ENCODE results near the gene LCORL. TPM values are rescaled to one million over a fixed set of nuclear protein-coding genes. Genes with fewer than 3 reads are reported as not detected.

The LCORL gene
- total and polyA plus RNA-seq, 2 donors (not counting 3 experiments of a cell fraction or from before 2014, with no cell fraction given) = 2.8 to 23.9 TPM

DNA sequence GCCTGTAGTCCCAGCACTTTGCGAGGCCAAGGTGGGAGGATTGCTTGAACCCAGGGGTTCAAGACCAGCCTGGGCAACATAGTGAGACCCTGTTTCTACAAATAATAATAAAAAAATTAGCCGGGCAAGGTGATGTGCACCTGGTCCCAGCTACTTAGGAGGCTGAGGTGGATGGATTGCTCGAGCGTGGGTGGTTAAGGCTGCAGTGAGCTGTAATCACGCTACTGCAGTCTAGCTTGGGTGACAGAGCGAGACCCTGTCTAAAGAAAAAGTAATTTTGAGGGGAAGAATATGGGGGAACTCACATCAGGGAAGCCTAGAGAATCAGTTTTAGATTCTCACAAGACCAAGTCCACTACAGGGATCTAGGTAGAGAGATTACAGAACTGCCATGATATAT, 28.9 kb upstream of the LCORL start:
- H3K79me2 ChIP-seq (ENCODE audit: control insufficient read depth, insufficient read depth, low read length) = no peaks in the 10 kb centered on the region
- no peaks in the 10 kb centered on the region for H3K27me3 ChIP-seq (ENCODE audit: control insufficient read depth in 2 of 2, insufficient read depth in 2 of 2, low read length in 2 of 2)
- DNase-seq (ENCODE audit: low read depth, low spot score) (no peak), FAIRE-seq (no peak)
- H4K20me1 ChIP-seq (replicated peaks; ENCODE audit: control insufficient read depth, extremely low read depth, insufficient read depth, low read length) = no peaks in the 10 kb centered on the region
- no peak overlapping the region for H2AFZ ChIP-seq (ENCODE audit: low read depth, low read length)
- dilution Hi-C loops (cut with MboI; ENCODE audit: extremely low pct_ligation_motif_present, low sequenced_read_pairs) (no loop called here), intact Hi-C loops (cut with micrococcal nuclease) (no loop called here)
- H3K4me1 ChIP-seq (ENCODE audit: control insufficient read depth, extremely low read depth, insufficient read depth, low read length) = no peaks in the 10 kb centered on the region
- H3K36me3 ChIP-seq (ENCODE audit: control insufficient read depth in 2 of 2, extremely low read depth in 1 of 2, insufficient read depth in 2 of 2, low read length in 2 of 2) = no peaks in the 10 kb centered on the region
- no peaks in the 10 kb centered on the region for H3K9me1 ChIP-seq (replicated peaks; ENCODE audit: control insufficient read depth, extremely low read depth, insufficient read depth, low read length)
- H3K27ac ChIP-seq (ENCODE audit: insufficient read depth, low read depth, low read length) = no peak overlapping the region
- TF ChIP-seq POLR2AphosphoS5 (IDR thresholded peaks at IDR 0.05; ENCODE audit: insufficient read depth, low read depth, low read length) (no peak), JUN (IDR thresholded peaks at IDR 0.05; ENCODE audit: borderline replicate concordance, insufficient read depth, insufficient read length, low read depth) (no peak), GATA2 (IDR thresholded peaks at IDR 0.05; ENCODE audit: insufficient read depth, insufficient read length, low read depth, low read length) (no peak), MYC (IDR thresholded peaks at IDR 0.05; ENCODE audit: low read depth, low read length) (no peak)
- TF ChIP-seq, protein P1, sequence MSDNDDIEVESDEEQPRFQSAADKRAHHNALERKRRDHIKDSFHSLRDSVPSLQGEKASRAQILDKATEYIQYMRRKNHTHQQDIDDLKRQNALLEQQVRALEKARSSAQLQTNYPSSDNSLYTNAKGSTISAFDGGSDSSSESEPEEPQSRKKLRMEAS (IDR thresholded peaks at IDR 0.05; ENCODE audit: insufficient read depth, insufficient read length) = no peak
- H3K9ac ChIP-seq (replicated peaks; ENCODE audit: extremely low read depth, insufficient read depth, low read length) = no peak overlapping the region
- ChIA-PET CTCF (interaction anchor here (1.4 kb wide), 1 partner anchor 15 kb away, joined by 3 read pairs; no protein-coding TSS in a partner anchor), POLR2A (no interaction called here)
- H3K4me2 ChIP-seq (ENCODE audit: insufficient read depth, low read length) = no peak overlapping the region
- BruUV-seq (replicated peaks) = no TSS peak
- no peaks in the 10 kb centered on the region for H3K9me3 ChIP-seq (replicated peaks; ENCODE audit: control insufficient read depth, insufficient read depth, low read length)
- H3K4me3 ChIP-seq (replicated peaks in 1 of 3; ENCODE audit: insufficient read depth in 1 of 3, low read depth in 1 of 3, low read length in 3 of 3) = no peak overlapping the region

DNA sequence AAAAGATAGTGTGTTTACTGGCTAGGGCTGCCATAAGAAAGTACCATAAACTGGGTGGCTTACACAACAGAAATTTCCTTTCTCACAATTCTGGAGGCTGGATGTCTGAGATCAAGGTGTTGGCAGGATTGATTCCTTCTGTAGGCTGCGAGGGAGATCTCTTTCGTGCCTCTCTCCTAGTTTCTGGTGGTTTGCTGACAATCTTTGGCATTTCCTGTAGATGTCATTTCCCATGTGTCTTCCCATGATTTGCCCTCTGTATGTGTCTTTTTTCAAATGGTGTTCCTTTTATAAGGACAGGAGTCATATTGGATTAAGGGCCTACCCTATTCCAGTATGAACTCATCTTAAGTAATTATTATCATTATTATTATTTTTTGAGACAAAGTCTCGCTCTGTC, 27.9 kb upstream of the LCORL start:
- FAIRE-seq = no peak
- no TSS peak for BruUV-seq (replicated peaks)
- intact Hi-C loops (cut with micrococcal nuclease) = no loop called here
- H3K9me3 ChIP-seq (replicated peaks; ENCODE audit: control insufficient read depth, insufficient read depth, low read length) = no peaks in the 10 kb centered on the region
- H3K9me1 ChIP-seq (replicated peaks; ENCODE audit: control insufficient read depth, extremely low read depth, insufficient read depth, low read length) = no peaks in the 10 kb centered on the region
- POLR2A ChIA-PET = no interaction called here
- H3K4me2 ChIP-seq (ENCODE audit: insufficient read depth, low read length) = no peak overlapping the region
- no peaks in the 10 kb centered on the region for H3K79me2 ChIP-seq (ENCODE audit: control insufficient read depth, insufficient read depth, low read length)
- H3K4me3 ChIP-seq (replicated peaks in 1 of 3; ENCODE audit: insufficient read depth in 1 of 3, low read depth in 1 of 3, low read length in 3 of 3) = no peak overlapping the region
- no peak overlapping the region for H3K27ac ChIP-seq (ENCODE audit: insufficient read depth, low read depth, low read length)
- H3K36me3 ChIP-seq (ENCODE audit: control insufficient read depth in 2 of 2, extremely low read depth in 1 of 2, insufficient read depth in 2 of 2, low read length in 2 of 2) = no peaks in the 10 kb centered on the region
- no peak for DNase-seq (ENCODE audit: low read depth, low spot score)
- H3K4me1 ChIP-seq (ENCODE audit: control insufficient read depth, extremely low read depth, insufficient read depth, low read length) = no peaks in the 10 kb centered on the region
- H3K27me3 ChIP-seq (ENCODE audit: control insufficient read depth in 2 of 2, insufficient read depth in 2 of 2, low read length in 2 of 2) = no peaks in the 10 kb centered on the region
- TF ChIP-seq, protein P2, sequence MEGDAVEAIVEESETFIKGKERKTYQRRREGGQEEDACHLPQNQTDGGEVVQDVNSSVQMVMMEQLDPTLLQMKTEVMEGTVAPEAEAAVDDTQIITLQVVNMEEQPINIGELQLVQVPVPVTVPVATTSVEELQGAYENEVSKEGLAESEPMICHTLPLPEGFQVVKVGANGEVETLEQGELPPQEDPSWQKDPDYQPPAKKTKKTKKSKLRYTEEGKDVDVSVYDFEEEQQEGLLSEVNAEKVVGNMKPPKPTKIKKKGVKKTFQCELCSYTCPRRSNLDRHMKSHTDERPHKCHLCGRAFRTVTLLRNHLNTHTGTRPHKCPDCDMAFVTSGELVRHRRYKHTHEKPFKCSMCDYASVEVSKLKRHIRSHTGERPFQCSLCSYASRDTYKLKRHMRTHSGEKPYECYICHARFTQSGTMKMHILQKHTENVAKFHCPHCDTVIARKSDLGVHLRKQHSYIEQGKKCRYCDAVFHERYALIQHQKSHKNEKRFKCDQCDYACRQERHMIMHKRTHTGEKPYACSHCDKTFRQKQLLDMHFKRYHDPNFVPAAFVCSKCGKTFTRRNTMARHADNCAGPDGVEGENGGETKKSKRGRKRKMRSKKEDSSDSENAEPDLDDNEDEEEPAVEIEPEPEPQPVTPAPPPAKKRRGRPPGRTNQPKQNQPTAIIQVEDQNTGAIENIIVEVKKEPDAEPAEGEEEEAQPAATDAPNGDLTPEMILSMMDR (IDR thresholded peaks at IDR 0.05; ENCODE audit: extremely low read depth in 1 of 2, insufficient read depth in 1 of 2, low read depth in 1 of 2, low read length in 2 of 2) = no peak
- TF ChIP-seq POLR2AphosphoS5 (IDR thresholded peaks at IDR 0.05; ENCODE audit: insufficient read depth, low read depth, low read length) (no peak), JUN (IDR thresholded peaks at IDR 0.05; ENCODE audit: borderline replicate concordance, insufficient read depth, insufficient read length, low read depth) (no peak), POLR2A (IDR thresholded peaks at IDR 0.05; ENCODE audit: low read depth, low read length) (no peak), EZH2 (IDR thresholded peaks at IDR 0.05; ENCODE audit: borderline replicate concordance, low read depth, low read length, severe bottlenecking) (no peak), MYC (IDR thresholded peaks at IDR 0.05; ENCODE audit: low read depth, low read length) (no peak), FOS (IDR thresholded peaks at IDR 0.05; ENCODE audit: borderline replicate concordance, insufficient read depth, low read length) (no peak), GATA2 (IDR thresholded peaks at IDR 0.05; ENCODE audit: insufficient read depth, insufficient read length, low read depth, low read length) (no peak)
- TF ChIP-seq, protein P1 (IDR thresholded peaks at IDR 0.05; ENCODE audit: insufficient read depth, insufficient read length) = no peak
- H3K9ac ChIP-seq (replicated peaks; ENCODE audit: extremely low read depth, insufficient read depth, low read length) = no peak overlapping the region
- CTCF ChIA-PET = no interaction called here
- no peaks in the 10 kb centered on the region for H4K20me1 ChIP-seq (replicated peaks; ENCODE audit: control insufficient read depth, extremely low read depth, insufficient read depth, low read length)
- no peak overlapping the region for H2AFZ ChIP-seq (ENCODE audit: low read depth, low read length)
- dilution Hi-C loops (cut with MboI; ENCODE audit: extremely low pct_ligation_motif_present, low sequenced_read_pairs) = no loop called here

Measured in endothelial cell of umbilical vein (primary cell).